Stimulated activated CD8-positive, alpha-beta memory T cell treated with anti-CD3 and anti-CD28 coated beads, Interleukin-12 subunit alpha, Interleukin-12 subunit beta, amount 100 ng/mL, for 4 hours (primary cell): ENCODE results near the gene PCIF1.
"Not testable (repeated sequence)": the region's sequence is repeated elsewhere in the genome, so short reads cannot be mapped to it uniquely, and the experiment has no call there.

ENCODE experiments used
- DNase-seq: peaks from one replicate; pipeline ENCODE4 v3.0.0-alpha.2; 2020; ENCODE audit warnings: low read depth

Gene PCIF1

GRCh38 chr20:45967551-45968080, 33.1 kb downstream of the PCIF1 start:
- no peak for DNase-seq

- no peak for DNase-seq
These were observed 33.7 kb downstream of the PCIF1 start for GRCh38 chr20:45968081-45968671.

DNA sequence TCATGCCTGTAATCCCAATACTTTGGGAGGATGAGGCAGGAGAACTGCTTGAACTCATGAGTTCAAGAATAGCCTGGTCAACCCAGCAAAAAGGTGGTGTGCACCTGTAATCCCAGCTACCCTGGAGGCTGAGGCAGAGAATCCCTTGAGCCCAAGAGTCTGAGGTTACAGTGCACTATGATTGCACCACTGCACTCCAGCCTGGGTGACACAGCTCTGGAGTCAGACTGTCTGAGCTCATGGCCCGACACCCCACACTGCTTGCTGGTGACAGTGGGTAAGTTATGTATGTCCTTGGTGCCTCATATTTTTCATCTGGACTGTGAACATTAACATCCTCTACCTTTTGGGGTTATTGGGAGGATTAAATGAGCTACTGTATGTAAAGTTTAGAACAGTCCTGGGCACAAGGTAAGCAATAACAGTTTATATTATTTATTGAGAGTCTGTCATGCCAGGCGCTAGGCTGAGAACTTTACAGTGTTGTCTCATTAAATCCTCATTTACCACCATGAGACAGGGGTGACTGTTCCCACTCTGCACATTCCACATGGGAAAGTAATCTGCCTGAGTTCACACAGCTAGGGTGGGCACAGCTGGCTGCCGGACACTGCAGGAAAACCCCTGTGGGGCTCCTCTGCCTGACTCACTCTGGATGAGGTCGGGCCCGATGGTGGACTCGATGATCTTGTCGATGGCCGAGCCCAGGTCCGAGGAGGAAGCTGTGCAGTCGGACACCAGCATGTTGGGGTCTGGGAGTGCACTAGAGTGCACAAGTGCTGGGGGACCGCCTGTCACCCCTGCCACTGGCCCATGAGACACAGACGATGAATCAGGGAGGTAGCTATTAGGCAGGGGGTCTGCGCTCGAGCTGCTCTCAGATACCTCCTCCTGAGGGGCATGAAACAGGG, 34.6 kb downstream of the PCIF1 start:
- no peak for DNase-seq

DNA sequence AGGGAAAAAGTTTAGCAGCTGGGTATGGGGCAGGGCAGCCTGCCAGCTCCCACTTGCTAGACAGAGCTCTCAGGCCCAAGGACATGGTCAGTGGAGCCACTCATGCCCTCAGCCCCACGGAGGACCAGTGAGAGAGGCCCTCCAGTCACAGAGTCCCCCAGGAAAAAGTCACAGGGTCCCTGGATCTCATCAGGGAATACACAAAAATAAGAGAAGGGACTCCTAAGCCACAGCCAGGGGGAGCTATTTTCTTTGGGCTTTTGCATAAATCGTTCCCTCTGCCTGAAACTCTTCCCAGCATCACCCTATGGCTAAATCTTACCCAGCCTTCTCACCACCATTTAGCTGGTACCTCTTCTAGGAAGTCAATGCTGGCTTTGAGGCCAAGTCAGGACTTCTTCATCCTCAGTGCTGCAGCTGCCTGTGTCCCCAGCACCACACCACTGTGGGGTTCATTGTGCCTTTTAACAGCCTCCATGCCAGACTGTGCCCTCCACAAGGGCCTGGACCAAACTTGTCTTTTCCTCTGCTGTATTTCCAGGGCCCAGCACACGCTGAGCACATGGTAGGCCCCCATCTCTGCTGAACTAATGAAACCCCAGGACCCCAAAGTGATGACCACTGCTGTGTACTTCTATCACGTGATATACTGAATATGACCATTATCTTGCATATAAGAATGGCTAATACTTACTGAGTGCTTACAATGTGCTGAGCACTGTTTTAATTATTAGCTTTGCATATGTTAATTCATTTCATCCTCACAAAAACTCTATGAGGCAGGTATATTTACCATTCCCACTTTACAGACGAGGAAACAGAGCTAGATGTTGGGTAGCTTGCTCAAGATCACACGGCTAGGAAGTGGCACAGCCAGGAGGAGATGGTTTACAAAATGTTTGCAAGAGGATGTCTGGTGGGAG, 35.5 kb downstream of the PCIF1 start:
- no peak for DNase-seq

DNA sequence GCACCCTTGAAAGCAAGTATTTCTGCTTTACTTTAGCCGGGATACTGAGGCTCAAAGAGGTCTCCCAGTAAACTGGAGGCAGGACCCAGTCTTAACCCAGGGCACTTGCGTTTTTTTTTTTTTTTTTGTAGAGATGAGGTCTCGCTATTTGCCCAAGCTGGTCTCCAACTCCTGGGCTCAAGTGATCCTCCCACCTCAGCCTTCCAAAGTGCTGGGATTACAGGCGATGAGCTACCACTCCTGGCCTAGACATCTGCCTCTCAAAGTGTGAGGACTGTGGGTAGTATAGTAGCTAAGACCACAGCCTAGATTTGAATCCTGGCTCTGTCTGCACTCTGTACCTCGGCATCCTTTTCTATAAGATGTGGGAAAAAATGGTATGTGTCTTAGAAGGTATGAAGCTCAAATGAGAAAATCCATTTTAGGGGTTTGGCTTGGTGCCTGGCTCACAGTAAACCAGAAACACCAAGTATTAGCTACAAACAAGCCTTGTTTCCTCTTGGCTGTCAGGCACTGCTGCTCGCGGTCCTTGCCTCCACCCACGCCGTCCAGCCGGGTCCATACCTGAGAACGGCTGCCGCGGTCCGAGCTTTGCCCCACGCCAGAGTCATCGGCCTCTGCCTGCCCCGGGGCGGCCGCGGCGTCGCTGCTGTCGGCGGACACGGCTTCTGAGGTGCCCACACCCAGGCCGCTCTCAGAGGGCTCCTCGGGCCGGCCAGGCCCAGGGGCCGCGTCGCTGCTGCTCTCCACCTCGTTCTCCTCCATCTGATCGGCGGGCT, 36.4 kb downstream of the PCIF1 start:
- DNase-seq: no peak

DNA sequence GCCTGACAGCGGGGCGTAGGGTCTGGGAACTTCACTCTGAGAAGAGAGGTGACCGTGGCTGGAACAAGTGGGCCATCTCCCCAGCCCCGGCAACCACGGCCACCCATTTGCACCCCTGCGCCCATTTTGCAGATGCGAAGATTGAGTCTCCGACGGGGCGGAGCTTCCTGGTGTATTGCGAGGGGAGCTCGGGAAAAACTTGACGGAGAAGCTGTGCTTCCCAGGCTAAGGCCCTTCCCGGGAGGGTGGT, 36.9 kb downstream of the PCIF1 start:
- DNase-seq: no peak

GRCh38 chr20:45971675-45972499, 37.4 kb downstream of the PCIF1 start, which contains the start of gene ZNF335:
ZNF335 (minus strand) TSS chr20:45972203; CDS start chr20:45971410, 793 bp downstream.
- peak; percentile 92 for DNase-seq

DNA sequence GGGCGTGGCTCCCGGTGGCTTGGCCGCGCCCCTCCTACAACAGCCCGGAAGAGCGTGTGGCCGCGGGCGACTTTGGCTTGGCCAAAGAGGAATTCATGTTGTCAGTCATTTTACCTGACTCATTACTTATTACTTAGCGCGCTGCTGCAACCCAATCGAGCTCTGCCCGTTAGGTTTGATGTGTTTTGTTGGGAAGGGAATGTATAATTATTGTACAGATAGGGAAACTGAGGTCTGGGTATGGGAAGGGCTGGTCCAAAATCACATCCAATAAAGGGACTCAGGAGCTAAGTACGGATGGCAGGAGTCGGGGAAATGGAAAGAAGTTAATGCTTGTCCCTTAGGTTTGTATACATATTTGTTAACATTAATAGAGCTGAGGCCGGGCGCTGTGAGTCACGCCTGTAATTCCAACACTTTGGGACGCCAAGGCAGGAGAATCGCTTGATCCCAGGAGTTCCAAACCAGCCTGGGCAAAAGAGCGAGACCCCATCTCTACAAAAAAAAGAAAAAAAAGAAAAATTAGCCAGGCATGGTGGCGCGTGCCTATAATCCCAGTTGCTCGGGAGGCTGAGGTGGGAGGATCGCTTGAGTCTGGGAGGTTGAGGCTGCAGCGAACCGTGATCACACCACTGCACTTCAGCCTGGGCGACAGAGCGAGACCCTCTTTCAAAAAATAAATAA, 38.2 kb downstream of the PCIF1 start:
- no peak for DNase-seq

GRCh38 chr20:45974896-45975565, 40.5 kb downstream of the PCIF1 start:
- DNase-seq: no peak

- no peak for DNase-seq
These were observed 41.2 kb downstream of the PCIF1 start for GRCh38 chr20:45975686-45976085.

DNA sequence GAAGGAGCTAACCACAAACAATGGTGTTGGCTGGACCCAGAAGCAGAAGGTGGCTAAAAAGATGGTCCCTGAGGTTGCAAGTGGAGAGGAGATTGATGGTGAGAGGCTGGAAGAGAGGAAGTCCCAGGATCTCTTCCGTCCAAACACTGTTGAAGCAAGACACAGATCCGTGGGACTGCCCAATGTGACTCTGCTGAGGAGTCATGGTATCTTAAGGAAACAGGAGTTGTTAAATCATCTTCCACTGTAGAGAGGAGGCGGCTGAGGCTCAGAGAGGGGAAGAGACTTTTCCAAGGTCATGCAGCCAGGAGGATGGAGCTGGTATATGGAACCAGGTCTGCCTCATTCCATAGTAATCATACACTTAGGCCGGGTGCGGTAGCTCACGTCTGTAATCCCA, 41.6 kb downstream of the PCIF1 start:
- no peak for DNase-seq

GRCh38 chr20:45981261-45981660, 46.8 kb downstream of the PCIF1 start:
- no peak for DNase-seq

- no peak for DNase-seq
These were observed 48.8 kb downstream of the PCIF1 start for GRCh38 chr20:45983279-45983743.

DNA sequence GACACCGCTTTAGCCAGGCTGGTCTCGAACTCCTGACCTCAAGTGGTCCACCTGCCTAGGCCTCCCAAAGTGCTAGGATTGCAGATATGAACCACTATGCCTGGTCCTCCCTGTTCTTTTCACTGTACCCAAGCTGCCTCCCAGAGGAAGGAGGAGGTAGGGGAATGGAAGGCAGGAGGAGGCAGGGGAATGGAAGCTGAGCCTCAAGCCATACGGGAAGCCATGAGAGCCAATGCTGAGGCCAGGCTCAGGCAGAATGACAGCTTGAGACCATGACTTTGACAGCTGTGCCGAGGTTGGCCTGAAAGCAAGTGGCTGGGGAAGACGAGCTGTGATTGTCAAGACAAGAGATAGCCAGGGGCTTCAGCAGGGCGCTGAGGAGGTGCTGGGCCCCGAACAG, 51.1 kb downstream of the PCIF1 start:
- DNase-seq: no peak

GRCh38 chr20:45987108-45987780, 52.8 kb downstream of the PCIF1 start:
- DNase-seq: peak; percentile 54

DNA sequence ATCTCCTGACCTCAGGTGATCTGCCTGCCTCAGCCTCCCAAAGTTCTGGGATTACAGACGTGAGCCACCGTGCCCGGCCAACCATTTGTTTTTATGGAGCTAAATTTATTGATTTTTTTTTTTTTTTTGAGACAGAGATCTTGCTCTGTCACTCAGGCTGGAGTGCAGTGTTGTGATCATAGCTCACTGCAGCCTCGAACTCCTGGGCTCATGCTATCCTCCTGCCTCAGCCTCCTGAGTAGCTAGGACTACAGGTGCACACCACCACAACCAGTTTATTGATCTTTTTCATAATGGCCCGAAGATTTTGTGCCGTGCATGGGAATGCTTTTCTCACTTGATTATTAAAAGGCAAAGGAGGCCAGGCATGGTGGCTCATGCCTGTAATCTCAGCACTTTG, 54.3 kb downstream of the PCIF1 start:
- DNase-seq: not testable (repeated sequence)

DNA sequence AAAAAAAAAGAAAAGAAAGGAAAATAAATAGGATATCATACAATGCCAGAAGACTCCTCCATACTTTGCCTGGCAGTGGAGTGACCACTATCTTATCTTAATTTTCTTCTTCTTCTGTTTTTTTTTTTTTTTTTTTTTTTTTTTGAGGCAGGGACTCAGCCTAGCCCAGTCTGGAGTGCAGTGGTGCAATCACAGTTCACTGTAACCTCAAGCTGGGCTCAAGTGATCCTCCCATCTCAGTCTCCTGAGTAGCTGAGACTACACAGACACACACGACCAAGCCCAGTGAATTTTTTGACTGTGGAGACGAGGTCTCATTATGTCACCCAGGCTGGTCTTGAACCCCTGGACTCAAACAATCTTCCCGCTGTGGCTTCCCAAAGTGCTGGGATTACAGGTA, 57.1 kb downstream of the PCIF1 start:
- DNase-seq: no peak

GRCh38 chr20:45993197-45993951, 58.9 kb downstream of the PCIF1 start:
- no peak for DNase-seq
